RWPE1 (cell line): ENCODE data around the gene ZNF678.

Source experiments
- CTCF ChIA-PET: fragments of 350-600 bp; sonication (Branson Sonifier 250); formaldehyde crosslinking; extraction: SDS; loops from one replicate; lab custom pipeline; 2021; lab: Yijun Ruan, JAX
- POLR2A ChIA-PET: fragments of 400-600 bp; formaldehyde crosslinking; extraction: SDS; loops from one replicate; lab custom pipeline; 2020; ENCODE audit warnings: antibody characterized with exemption; ENCODE audit not compliant: low non-redundant PET; lab: Yijun Ruan, JAX
- DNase-seq: peaks from one replicate; pipeline ENCODE4 v3.0.0; 2012; ENCODE audit warnings: low spot score
- H3K27ac ChIP-seq: fragments of 450-650 bp; 2 replicates; pipeline ENCODE4 v1.5.1; 2017
- TF ChIP-seq, protein P1 (sequence below): fragments of 450-650 bp; conservative IDR thresholded peaks from 2 replicates; pipeline ENCODE4 v1.5.1; 2017; ENCODE audit warnings: low read depth, mild to moderate bottlenecking

The ZNF678 gene

DNA sequence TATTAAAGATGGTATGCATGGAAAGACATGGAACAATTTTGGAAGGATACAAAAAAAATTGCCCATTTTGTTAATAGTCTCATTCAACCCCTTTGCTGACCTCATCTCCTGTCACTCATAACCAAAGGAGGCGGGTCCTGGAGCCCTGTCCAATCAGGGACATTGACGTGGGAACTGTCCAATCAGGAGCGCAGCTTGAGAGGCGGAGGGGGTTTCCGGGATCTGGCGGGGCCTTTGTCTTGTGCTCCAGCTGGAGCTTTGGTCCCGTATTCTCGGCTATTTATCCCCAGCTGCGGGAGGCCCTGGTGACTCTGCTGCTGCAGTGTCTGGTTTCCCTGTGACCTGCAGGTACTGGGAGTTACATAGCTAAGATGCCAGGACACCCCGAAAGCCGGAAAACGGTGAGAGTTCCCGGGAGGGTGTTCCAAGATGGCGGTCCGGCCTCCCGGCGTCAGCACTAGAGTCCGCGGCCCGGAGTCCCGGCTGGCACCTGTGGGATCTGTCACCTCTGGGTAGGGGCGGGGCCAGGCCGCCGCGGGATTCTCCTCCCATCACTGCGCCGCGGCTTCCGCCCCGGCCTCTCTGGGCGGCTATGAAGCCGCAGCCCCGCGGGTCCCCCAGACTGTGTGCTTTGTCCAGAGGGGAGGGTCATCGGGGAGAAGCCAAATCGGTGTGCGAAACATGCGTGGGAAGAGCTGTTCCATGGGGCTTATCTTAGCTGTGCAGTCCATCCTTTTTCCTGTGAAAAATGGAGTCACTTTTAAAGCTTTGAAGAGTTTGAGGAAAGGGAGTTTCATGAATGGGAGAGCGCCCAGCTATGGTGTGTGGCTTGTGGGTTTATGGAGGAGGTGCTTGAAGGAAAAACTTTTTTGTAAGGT lies at the start of gene ZNF678:
TSS of gene ZNF678 (plus strand) at position 233 of the 878 bp plus-strand sequence. CDS start 87,436 bp downstream, outside the sequence.
- ChIA-PET CTCF (interaction anchor here (0.8 kb wide), 3 partner anchors 21 to 98 kb away, joined by 3 to 4 read pairs (median 4); no protein-coding TSS in a partner anchor), POLR2A (interaction anchor here (0.6 to 1.4 kb wide), 3 partner anchors 23 to 165 kb away, joined by 3 to 6 read pairs (median 3); no protein-coding TSS in a partner anchor)
- H3K27ac ChIP-seq: peak within 1 kb of the TSS; percentile 88
- DNase-seq: peak; percentile 100
- TF ChIP-seq, protein P1, sequence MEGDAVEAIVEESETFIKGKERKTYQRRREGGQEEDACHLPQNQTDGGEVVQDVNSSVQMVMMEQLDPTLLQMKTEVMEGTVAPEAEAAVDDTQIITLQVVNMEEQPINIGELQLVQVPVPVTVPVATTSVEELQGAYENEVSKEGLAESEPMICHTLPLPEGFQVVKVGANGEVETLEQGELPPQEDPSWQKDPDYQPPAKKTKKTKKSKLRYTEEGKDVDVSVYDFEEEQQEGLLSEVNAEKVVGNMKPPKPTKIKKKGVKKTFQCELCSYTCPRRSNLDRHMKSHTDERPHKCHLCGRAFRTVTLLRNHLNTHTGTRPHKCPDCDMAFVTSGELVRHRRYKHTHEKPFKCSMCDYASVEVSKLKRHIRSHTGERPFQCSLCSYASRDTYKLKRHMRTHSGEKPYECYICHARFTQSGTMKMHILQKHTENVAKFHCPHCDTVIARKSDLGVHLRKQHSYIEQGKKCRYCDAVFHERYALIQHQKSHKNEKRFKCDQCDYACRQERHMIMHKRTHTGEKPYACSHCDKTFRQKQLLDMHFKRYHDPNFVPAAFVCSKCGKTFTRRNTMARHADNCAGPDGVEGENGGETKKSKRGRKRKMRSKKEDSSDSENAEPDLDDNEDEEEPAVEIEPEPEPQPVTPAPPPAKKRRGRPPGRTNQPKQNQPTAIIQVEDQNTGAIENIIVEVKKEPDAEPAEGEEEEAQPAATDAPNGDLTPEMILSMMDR: no peak

DNA sequence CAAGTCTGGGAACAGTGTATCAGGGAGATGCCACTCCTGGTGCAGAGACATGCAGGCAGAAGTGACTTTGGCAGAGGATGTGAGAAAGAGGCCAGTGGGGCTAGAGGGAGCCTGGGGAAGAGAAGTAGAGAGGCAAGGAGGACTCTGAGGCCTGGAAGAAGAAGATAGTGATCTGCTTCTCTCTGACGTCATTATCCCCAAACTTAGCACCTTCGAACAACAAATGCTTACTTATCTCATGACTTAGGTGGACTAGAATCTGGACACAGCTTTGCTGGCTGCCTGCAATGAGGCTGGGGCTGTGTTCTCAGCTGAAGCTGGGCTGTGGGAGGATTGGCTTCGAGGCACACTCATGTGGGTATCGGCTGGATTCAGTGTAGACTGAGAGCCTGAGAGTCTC lies 44.5 kb upstream of the ZNF678 start:
- no peak for DNase-seq
- H3K27ac ChIP-seq: no peak overlapping the region
- TF ChIP-seq, protein P1: no peak
- ChIA-PET POLR2A (no interaction called here), CTCF (interaction anchor here (0.7 to 0.9 kb wide), 2 partner anchors 24 to 196 kb away, joined by 3 to 4 read pairs; no protein-coding TSS in a partner anchor)

DNA sequence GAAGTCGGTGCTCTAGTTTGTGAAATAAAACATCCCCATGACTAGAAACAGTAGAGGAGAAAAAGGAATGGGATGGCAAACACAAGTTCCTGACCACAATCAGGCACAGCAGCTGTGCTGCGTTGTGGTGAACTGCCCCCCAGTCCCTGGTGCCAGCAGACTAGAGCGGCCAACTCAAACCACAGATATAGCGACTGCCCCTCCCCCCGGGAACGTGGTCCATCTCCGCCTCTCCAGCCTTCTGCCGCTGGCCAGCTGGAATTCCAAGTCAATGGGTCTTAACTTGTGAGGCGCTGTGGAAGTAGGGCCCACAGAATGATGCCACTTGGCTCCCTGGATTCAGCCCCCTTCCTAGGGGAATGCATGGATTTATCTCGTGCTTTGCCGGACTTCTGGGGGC lies 41.6 kb upstream of the ZNF678 start:
- TF ChIP-seq, protein P1: no peak
- ChIA-PET CTCF (interaction anchor here (1.8 kb wide), 1 partner anchor 21 kb away, joined by 5 read pairs; no protein-coding TSS in a partner anchor), POLR2A (no interaction called here)
- DNase-seq: no peak
- H3K27ac ChIP-seq: no peak overlapping the region

DNA sequence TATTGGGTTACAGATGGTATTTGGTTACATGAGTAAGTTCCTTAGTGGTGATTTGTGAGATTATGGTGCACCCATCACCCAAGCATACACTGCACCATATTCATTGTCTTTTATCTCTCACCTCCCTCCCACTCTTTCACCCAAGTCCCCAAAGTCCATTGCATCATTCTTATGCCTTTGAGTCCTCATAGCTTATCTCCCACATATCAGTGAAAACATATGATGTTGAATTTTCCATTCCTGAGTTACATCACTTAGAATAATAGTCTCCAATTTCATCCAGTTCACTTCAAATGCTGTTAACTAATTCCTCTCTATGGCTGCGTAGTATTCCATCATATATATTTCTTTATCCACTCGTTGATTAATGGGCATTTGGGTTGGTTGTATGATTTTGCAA lies 36.8 kb upstream of the ZNF678 start:
- no peak for DNase-seq
- POLR2A ChIA-PET: no interaction called here
- CTCF ChIA-PET: no interaction called here

DNA sequence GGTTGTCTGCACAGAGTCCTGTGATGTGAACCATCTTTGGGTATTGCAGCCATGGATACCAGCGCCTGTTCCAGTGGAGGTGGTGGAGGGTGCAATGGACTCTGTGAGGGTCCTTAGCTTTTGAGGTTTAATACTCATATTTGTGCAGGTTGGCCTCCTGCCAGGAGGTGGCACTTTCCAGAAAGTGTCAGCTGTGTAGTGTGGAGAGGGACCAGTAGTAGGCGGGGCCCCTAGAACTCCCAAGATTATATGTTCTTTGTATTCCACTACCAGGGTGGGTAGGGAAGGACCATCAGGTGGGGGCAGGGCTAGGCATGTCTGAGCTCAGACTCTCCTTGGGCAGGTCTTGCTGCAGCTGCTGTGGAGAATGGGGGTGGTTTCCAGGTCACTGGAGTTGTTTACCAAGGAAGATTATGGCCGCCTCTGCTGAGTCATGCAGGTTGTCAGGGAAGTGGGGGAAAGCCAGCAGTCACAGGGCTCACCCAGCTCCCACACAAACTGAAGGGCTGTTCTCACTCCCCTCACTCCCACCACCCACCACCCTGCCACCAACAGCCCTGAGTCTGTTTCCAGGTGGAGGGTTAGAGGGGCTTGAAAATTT lies 31.2 kb upstream of the ZNF678 start:
- TF ChIP-seq, protein P1: no peak
- ChIA-PET CTCF (interaction anchor here (0.6 to 1.3 kb wide), 3 partner anchors 8 to 171 kb away, joined by 3 to 6 read pairs (median 5); no protein-coding TSS in a partner anchor), POLR2A (no interaction called here)
- no peak for DNase-seq
- no peak overlapping the region for H3K27ac ChIP-seq

More for the DNA sequence above, 36.8 kb upstream of the ZNF678 start:
- no peak overlapping the region for H3K27ac ChIP-seq
- TF ChIP-seq, protein P1: no peak
